SK-N-SH (cell line): Measurements from ENCODE around the gene NTPCR. TPM values are rescaled to one million over a fixed set of nuclear protein-coding genes. Genes with fewer than 3 reads are reported as not detected.

ENCODE experiments used
- CTCF ChIA-PET: fragments of 300-600, 350-600 bp; formaldehyde crosslinking; extraction: SDS; loops from one replicate; lab custom pipeline; 2021; lab: Yijun Ruan, JAX
- POLR2A ChIA-PET: fragments of 350-600 bp; sonication (Branson Sonifier 250); formaldehyde crosslinking; extraction: SDS; loops from one replicate; lab custom pipeline; 2020; ENCODE audit warnings: antibody characterized with exemption, inconsistent platforms; lab: Yijun Ruan, JAX
- DNase-seq: peaks from one replicate; pipeline ENCODE4 v3.0.0; 2012
- H2AFZ ChIP-seq: fragments of 200-600 bp; sonication (generic); 2 replicates; pipeline ENCODE4 v1.8.1; 2016; ENCODE audit warnings: antibody characterized with exemption, mild to moderate bottlenecking, low read depth
- H3F3A ChIP-seq: fragments of 200-600 bp; sonication (generic); replicated peaks from 2 replicates; pipeline ENCODE3; 2016; ENCODE audit warnings: antibody characterized with exemption, mild to moderate bottlenecking; ENCODE audit not compliant: insufficient read depth
- H3K27ac ChIP-seq, 2 experiments: fragments of 200-500 bp in 1 of 2; fragments of 200-600 bp in 1 of 2; sonication (Bioruptor generic) in 1 of 2; sonication (generic), shearing (Covaris generic) in 1 of 2; 2 replicates each; pipeline versions ENCODE4 v1.5.1 to v1.6.1; 2014 to 2016; ENCODE audit warnings: low read depth in 2 of 2, inconsistent platforms in 1 of 2, low read length in 1 of 2, mild to moderate bottlenecking in 1 of 2, mixed read lengths in 1 of 2
- H3K27me3 ChIP-seq: fragments of 200-600 bp; sonication (generic), shearing (Covaris generic); 2 replicates; pipeline ENCODE4 v1.6.1; 2016; ENCODE audit warnings: mixed run types; ENCODE audit not compliant: insufficient read depth
- H3K36me3 ChIP-seq, 2 experiments: fragments of 200-500 bp in 1 of 2; fragments of 200-600 bp in 1 of 2; sonication (Bioruptor generic) in 1 of 2; sonication (generic) in 1 of 2; replicated peaks in 1 of 2; 2 replicates each; pipeline versions ENCODE3 to v1.5.1; 2014 to 2016; ENCODE audit warnings: low read length in 1 of 2, mild to moderate bottlenecking in 1 of 2; ENCODE audit not compliant: insufficient read depth in 2 of 2, control insufficient read depth in 1 of 2
- H3K4me1 ChIP-seq, 2 experiments: fragments of 200-500 bp in 1 of 2; fragments of 200-600 bp in 1 of 2; sonication (Bioruptor generic) in 1 of 2; sonication (generic), shearing (Covaris generic) in 1 of 2; 2 replicates each; pipeline versions ENCODE4 v1.5.1 to v1.6.1; 2014 to 2016; ENCODE audit warnings: low read depth in 1 of 2, low read length in 1 of 2, mixed run types in 1 of 2; ENCODE audit not compliant: insufficient read depth in 2 of 2, control insufficient read depth in 1 of 2
- H3K4me2 ChIP-seq: fragments of 200-600 bp; sonication (generic), shearing (Covaris generic); 2 replicates; pipeline ENCODE4 v1.6.1; 2017; ENCODE audit warnings: mixed run types
- H3K4me3 ChIP-seq, 2 experiments: fragments of 200-500 bp in 1 of 2; fragments of 200-600 bp in 1 of 2; sonication (Bioruptor generic) in 1 of 2; sonication (generic), shearing (Covaris generic) in 1 of 2; 2 replicates each; pipeline versions ENCODE4 v1.5.1 to v1.8.1; 2014 to 2016; ENCODE audit warnings: low read depth in 2 of 2, inconsistent platforms in 1 of 2, low read length in 1 of 2, mild to moderate bottlenecking in 1 of 2, mixed read lengths in 1 of 2, moderate library complexity in 1 of 2
- H3K79me2 ChIP-seq: fragments of 200-600 bp; sonication (generic); 2 replicates; pipeline ENCODE4 v1.8.1; 2017; ENCODE audit warnings: mild to moderate bottlenecking; ENCODE audit not compliant: insufficient read depth
- H3K9ac ChIP-seq: fragments of 200-600 bp; sonication (generic); 2 replicates; pipeline ENCODE4 v1.6.1; 2017; ENCODE audit warnings: mixed run types
- H3K9me2 ChIP-seq: fragments of 200-600 bp; sonication (generic); 2 replicates; pipeline ENCODE4 v1.6.1; 2017; ENCODE audit warnings: mixed run types
- H3K9me3 ChIP-seq: fragments of 200-600 bp; sonication (generic); 2 replicates; pipeline ENCODE4 v1.6.1; 2017; ENCODE audit warnings: mixed run types, mild to moderate bottlenecking, moderate library complexity
- H4K20me1 ChIP-seq: fragments of 200-600 bp; sonication (generic); 2 replicates; pipeline ENCODE4 v1.6.1; 2017; ENCODE audit warnings: mild to moderate bottlenecking, mixed run types; ENCODE audit not compliant: insufficient read depth
- CHD2 ChIP-seq: fragments of 150-350 bp; IDR thresholded peaks from 2 replicates; pipeline ENCODE4 v1.6.1; 2018; ENCODE audit warnings: low read length; ENCODE audit not compliant: partially characterized antibody
- CTCF ChIP-seq: fragments of 200-600 bp; sonication (generic); IDR thresholded peaks from 2 replicates; pipeline ENCODE4 v1.6.1; 2017; ENCODE audit warnings: antibody characterized with exemption, mild to moderate bottlenecking, moderate library complexity
- ELF1 ChIP-seq: IDR thresholded peaks from 2 replicates; pipeline ENCODE4 v1.4.0; 2012
- EP300 ChIP-seq, 2 experiments: IDR thresholded peaks; 2 replicates each; pipeline versions ENCODE4 v1.4.0 to v1.6.1; 2012; ENCODE audit warnings: borderline replicate concordance in 1 of 2, low read depth in 1 of 2, low read length in 1 of 2
- FOSL2 ChIP-seq: IDR thresholded peaks from 2 replicates; pipeline ENCODE4 v1.4.0; 2012; ENCODE audit warnings: low read depth, mild to moderate bottlenecking, moderate library complexity, borderline replicate concordance
- FOXM1 ChIP-seq: IDR thresholded peaks from 2 replicates; pipeline ENCODE4 v1.4.0; 2012; ENCODE audit warnings: low read depth, mild to moderate bottlenecking
- GABPA ChIP-seq: IDR thresholded peaks from 2 replicates; pipeline ENCODE4 v1.4.0; 2012; ENCODE audit warnings: low read depth, mild to moderate bottlenecking
- MEF2A ChIP-seq: IDR thresholded peaks from 2 replicates; pipeline ENCODE4 v1.4.0; 2012; ENCODE audit warnings: low read depth, borderline replicate concordance
- MXI1 ChIP-seq: IDR thresholded peaks from 2 replicates; pipeline ENCODE4 v1.6.1; 2012; ENCODE audit warnings: mild to moderate bottlenecking, low read depth, low read length, improper control_type of control experiment
- NFIC ChIP-seq: IDR thresholded peaks from 2 replicates; pipeline ENCODE4 v1.4.0; 2012; ENCODE audit warnings: borderline replicate concordance
- NRF1 ChIP-seq: IDR thresholded peaks from 2 replicates; pipeline ENCODE4 v1.6.1; 2012; ENCODE audit warnings: low read depth, mild to moderate bottlenecking, low read length
- PBX3 ChIP-seq: IDR thresholded peaks from 2 replicates; pipeline ENCODE4; 2012
- RCOR1 ChIP-seq: fragments of 150-350 bp; IDR thresholded peaks from 2 replicates; pipeline ENCODE4 v1.6.1; 2017; ENCODE audit warnings: antibody characterized with exemption, low read length
- RFX5 ChIP-seq: IDR thresholded peaks from 2 replicates; pipeline ENCODE4 v1.6.1; 2012; ENCODE audit warnings: mild to moderate bottlenecking, improper control_type of control experiment, low read length
- SIN3A ChIP-seq: IDR thresholded peaks from 2 replicates; pipeline ENCODE4 v1.6.1; 2012; ENCODE audit warnings: low read depth, mild to moderate bottlenecking, low read length, moderate library complexity, borderline replicate concordance
- SMC3 ChIP-seq: IDR thresholded peaks from 2 replicates; pipeline ENCODE4 v1.6.1; 2012; ENCODE audit warnings: low read depth, low read length, improper control_type of control experiment
- TAF1 ChIP-seq: IDR thresholded peaks from 2 replicates; pipeline ENCODE4 v1.6.1; 2012; ENCODE audit warnings: low read depth, mild to moderate bottlenecking, low read length, moderate library complexity, borderline replicate concordance
- TCF12 ChIP-seq: IDR thresholded peaks from 2 replicates; pipeline ENCODE4 v1.4.0; 2012
- TEAD4 ChIP-seq: IDR thresholded peaks from 2 replicates; pipeline ENCODE4 v1.4.0; 2012; ENCODE audit warnings: mild to moderate bottlenecking, borderline replicate concordance; ENCODE audit not compliant: insufficient read depth
- USF2 ChIP-seq: fragments of 150-350 bp; IDR thresholded peaks from 2 replicates; pipeline ENCODE4 v1.6.1; 2017; ENCODE audit warnings: antibody characterized with exemption, low read length, low read depth, borderline replicate concordance
- WGBS: methylation state at CpG from one replicate; pipeline ENCODE4 v1.1.6; 2017; ENCODE audit warnings: low lambda C conversion rate; 5-methylcytosine and 5-hydroxymethylcytosine counted together
- polyA plus RNA-seq, 3 experiments: library from polyadenylated mRNA; depleted of rRNA; stranded (reverse); fragments of >200 nt; gene quantifications; 2 replicates each; pipeline ENCODE4 v1.2.3, GENCODE V29; 2012
- TF ChIP-seq, protein P1 (sequence below): IDR thresholded peaks from 2 replicates; pipeline ENCODE4 v1.4.0; 2012; ENCODE audit warnings: low read depth

Gene NTPCR
- polyA plus RNA-seq, 1 of the 3 experiments (the other 2 are of a cell fraction): 20.8 TPM

DNA sequence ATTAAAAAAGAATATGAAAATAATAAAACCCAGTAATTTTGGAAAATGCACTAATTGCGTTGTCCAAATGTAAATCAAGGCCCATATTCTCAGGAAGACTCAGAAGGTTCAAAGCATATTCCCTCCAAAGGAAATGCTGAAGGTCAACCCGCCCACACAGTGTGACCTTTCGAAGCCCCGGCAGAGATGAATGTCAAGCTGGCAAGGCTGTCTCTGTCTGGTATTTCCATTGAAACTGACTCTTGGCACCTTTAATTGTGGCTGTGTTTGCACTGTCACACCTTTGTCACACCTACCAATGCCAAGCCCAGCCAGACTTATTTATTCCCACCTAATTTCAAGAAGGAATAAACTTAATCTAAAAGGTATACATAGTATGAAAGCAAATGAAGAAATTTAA is 82.5 kb downstream of the NTPCR start:
- no peak overlapping the region for H2AFZ ChIP-seq
- no peaks in the 10 kb centered on the region for H3K79me2 ChIP-seq
- ChIA-PET POLR2A (no interaction called here), CTCF (no interaction called here)
- no peak overlapping the region for H3K4me3 ChIP-seq
- TF ChIP-seq RCOR1 (no peak), TCF12 (no peak), MXI1 (no peak), NRF1 (no peak), TEAD4 (no peak), FOSL2 (no peak), MEF2A (no peak), EP300 (IDR thresholded peaks at IDR 0.05; ENCODE audit: borderline replicate concordance in 1 of 2, low read depth in 1 of 2, low read length in 1 of 2) (no peak), CTCF (no peak)
- TF ChIP-seq, protein P1, sequence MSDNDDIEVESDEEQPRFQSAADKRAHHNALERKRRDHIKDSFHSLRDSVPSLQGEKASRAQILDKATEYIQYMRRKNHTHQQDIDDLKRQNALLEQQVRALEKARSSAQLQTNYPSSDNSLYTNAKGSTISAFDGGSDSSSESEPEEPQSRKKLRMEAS: no peak
- H3K36me3 ChIP-seq: no peaks in the 10 kb centered on the region
- no peaks in the 10 kb centered on the region for H3F3A ChIP-seq
- H3K27ac ChIP-seq: no peak overlapping the region
- no peak overlapping the region for H3K4me2 ChIP-seq
- no peaks in the 10 kb centered on the region; a peak in 2 of 4 replicates for H3K4me1 ChIP-seq
- H3K9ac ChIP-seq: no peak overlapping the region
- no peaks in the 10 kb centered on the region for H3K27me3 ChIP-seq
- WGBS: 93% methylated on average over 4 of the region's 4 CpGs
- 0 out of 2 replicates have a peak, but pooled peaks cover 5% of the 10 kb centered on the region for H3K9me2 ChIP-seq
- no peak for DNase-seq
- no peaks in the 10 kb centered on the region for H4K20me1 ChIP-seq
- H3K9me3 ChIP-seq: no peaks in the 10 kb centered on the region

DNA sequence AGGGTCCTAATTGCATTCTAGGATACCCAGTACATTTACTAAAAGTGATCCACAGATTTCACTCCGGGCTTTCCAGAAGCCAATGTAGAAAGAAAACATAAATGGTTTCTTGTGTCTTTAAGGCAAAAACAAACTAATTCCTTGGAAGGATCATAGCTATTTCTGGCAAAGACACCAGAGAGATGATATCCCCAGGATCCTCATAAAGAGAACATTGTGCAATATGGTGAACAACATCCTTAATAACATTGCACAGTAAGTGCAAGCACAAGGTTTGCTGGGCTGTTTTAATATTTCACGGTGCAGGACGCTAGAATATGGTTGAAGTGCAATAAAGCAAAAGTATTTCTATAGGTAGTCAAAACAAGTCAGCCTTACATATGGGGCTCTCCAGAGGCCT is 83.0 kb downstream of the NTPCR start:
- Histone ChIP-seq H3K27ac (no peak overlapping the region), H2AFZ (no peak overlapping the region), H3K9me2 (0 out of 2 replicates have a peak, but pooled peaks cover 5% of the 10 kb centered on the region), H4K20me1 (no peaks in the 10 kb centered on the region), H3K27me3 (no peaks in the 10 kb centered on the region), H3K9me3 (no peaks in the 10 kb centered on the region), H3K36me3 (no peaks in the 10 kb centered on the region), H3K4me3 (no peak overlapping the region), H3K4me1 (no peaks in the 10 kb centered on the region; a peak in 2 of 4 replicates), H3K4me2 (no peak overlapping the region), H3F3A (no peaks in the 10 kb centered on the region), H3K79me2 (no peaks in the 10 kb centered on the region), H3K9ac (no peak overlapping the region)
- TF ChIP-seq RFX5: no peak
- no peak for TF ChIP-seq CHD2
- TF ChIP-seq ELF1: no peak
- TF ChIP-seq USF2: no peak
- no peak for TF ChIP-seq MEF2A
- TF ChIP-seq SMC3: no peak
- no peak for TF ChIP-seq PBX3
- no peak for TF ChIP-seq TCF12
- no peak for TF ChIP-seq NFIC
- TF ChIP-seq TAF1: no peak
- TF ChIP-seq CTCF: no peak
- TF ChIP-seq SIN3A: no peak
- no peak for TF ChIP-seq GABPA
- TF ChIP-seq FOXM1: no peak
- ChIA-PET POLR2A (no interaction called here), CTCF (no interaction called here)
- no peak for DNase-seq
- WGBS: 88% methylated on average over 3 of the region's 3 CpGs
